OCI-LY3 (cell line): ENCODE data around the gene RASSF6.

ENCODE experiments used
- CTCF ChIP-seq: fragments of 200-600, 300-600 bp; sonication (generic); IDR thresholded peaks from 2 replicates; pipeline ENCODE4 v1.5.1; 2014; ENCODE audit warnings: antibody characterized with exemption, low read length, low read depth
- EZH2phosphoT487 ChIP-seq: fragments of 200-600 bp; shearing (Covaris generic); IDR thresholded peaks from 2 replicates; pipeline ENCODE4 v1.6.1; 2018; ENCODE audit warnings: antibody characterized with exemption, mixed run types, low read depth

GRCh38 chr4:73607375-73608033, 12.7 kb downstream of the RASSF6 start:
- no peak for TF ChIP-seq CTCF
- TF ChIP-seq EZH2phosphoT487: no peak
